NT2/D1 (cell line): ENCODE data around the gene RAB3GAP1.

ENCODE experiments used
- SUZ12 ChIP-seq: IDR thresholded peaks from 2 replicates; pipeline ENCODE4 v1.6.1; 2011; ENCODE audit not compliant: insufficient read length, insufficient read depth; ENCODE audit errors: extremely low read depth
- YY1 ChIP-seq: IDR thresholded peaks from 2 replicates; pipeline ENCODE4 v1.6.1; 2011; ENCODE audit not compliant: insufficient read length, insufficient read depth

- TF ChIP-seq SUZ12, result no peak
- TF ChIP-seq YY1, result no peak
Observed at GRCh38 chr2:135212757-135213156, 160.7 kb downstream of the RAB3GAP1 start.
